ENCODE results near the gene CEPT1. TPM values are rescaled to one million over a fixed set of nuclear protein-coding genes. Genes with fewer than 3 reads are reported as not detected.

CEPT1 gene
- total RNA-seq, 3 donors from 2014 or later (not counting 1 experiment from before 2014, with no cell fraction given): 35.4 to 49.5 (median 40.9) TPM

- intact Hi-C loops (cut with micrococcal nuclease): loop anchor here (1.0 to 5.0 kb wide), 3 partner anchors 112 to 350 kb away; partner anchors contain the start of gene CD53
- H3K4me1 ChIP-seq (ENCODE audit: control insufficient read depth, insufficient read depth, low read length): peaks cover 87% of the 10 kb centered on the region
- H3K27ac ChIP-seq (ENCODE audit: low read length): peak overlapping the region; percentile 80
- Mint-ChIP-seq H3K36me3 (no peaks in the 10 kb centered on the region), H3K27ac (peak overlapping the region; percentile 94 to 95), H3K4me1 (peaks cover 90 to 93% of the 10 kb centered on the region in 2 donors), H3K27me3 (ENCODE audit: low read depth in 2 of 2) (no peaks in the 10 kb centered on the region), H3K4me3 (peak overlapping the region; percentile 86), H3K9me3 (no peaks in the 10 kb centered on the region)
- no peaks in the 10 kb centered on the region for H3K36me3 ChIP-seq (ENCODE audit: control insufficient read depth, insufficient read depth, low read length)
- peak; percentile 29 to 67 (median 60) for ATAC-seq
- TF ChIP-seq CTCF (IDR thresholded peaks at IDR 0.05): peak; percentile 89
- no peaks in the 10 kb centered on the region for H3K27me3 ChIP-seq (ENCODE audit: control insufficient read depth, insufficient read depth, low read length)
- peak overlapping the region; percentile 0 for H3K4me3 ChIP-seq (ENCODE audit: low read length)
- peak; percentile 76 to 90 for DNase-seq
- WGBS (ENCODE audit: insufficient coverage): 25% methylated on average over 9 of the region's 10 CpGs
- no peaks in the 10 kb centered on the region for H3K9me3 ChIP-seq (ENCODE audit: control insufficient read depth, insufficient read depth, low read length)
These were observed 82.5 kb downstream of the CEPT1 start for GRCh38 chr1:111222308-111223125.

- peak in 1 of 2 donors; percentile 25 for DNase-seq
These were observed 83.2 kb downstream of the CEPT1 start for GRCh38 chr1:111223126-111223685.

GRCh38 chr1:111225091-111225490 lies 85.1 kb downstream of the CEPT1 start:
- Histone ChIP-seq H3K4me1 (ENCODE audit: control insufficient read depth, insufficient read depth, low read length) (peaks cover 78% of the 10 kb centered on the region), H3K9me3 (ENCODE audit: control insufficient read depth, insufficient read depth, low read length) (no peaks in the 10 kb centered on the region), H3K27ac (ENCODE audit: low read length) (peak overlapping the region; percentile 63), H3K36me3 (ENCODE audit: control insufficient read depth, insufficient read depth, low read length) (no peaks in the 10 kb centered on the region), H3K4me3 (ENCODE audit: low read length) (no peak overlapping the region), H3K27me3 (ENCODE audit: control insufficient read depth, insufficient read depth, low read length) (no peaks in the 10 kb centered on the region)
- Mint-ChIP-seq H3K27ac (peak overlapping the region; percentile 88 to 95), H3K4me1 (peaks cover 77 to 84% of the 10 kb centered on the region in 2 donors), H3K27me3 (ENCODE audit: low read depth in 2 of 2) (no peaks in the 10 kb centered on the region), H3K9me3 (peaks cover 0 to 3% of the 10 kb centered on the region in 2 donors), H3K36me3 (no peaks in the 10 kb centered on the region), H3K4me3 (peak overlapping the region; percentile 81)
- no peak for TF ChIP-seq CTCF (IDR thresholded peaks at IDR 0.05)
- intact Hi-C loops (cut with micrococcal nuclease): loop anchor here (5.0 kb wide), 1 partner anchor 33 kb away; no protein-coding TSS in a partner anchor
- DNase-seq: no peak
- ATAC-seq: no peak

More at GRCh38 chr1:111223126-111223685, 83.2 kb downstream of the CEPT1 start:
- Mint-ChIP-seq H3K9me3 (no peaks in the 10 kb centered on the region), H3K27ac (peak overlapping the region; percentile 94 to 95), H3K4me3 (peak overlapping the region; percentile 86), H3K4me1 (peaks cover 90 to 93% of the 10 kb centered on the region in 2 donors), H3K27me3 (ENCODE audit: low read depth in 2 of 2) (no peaks in the 10 kb centered on the region), H3K36me3 (no peaks in the 10 kb centered on the region)
- Histone ChIP-seq H3K27me3 (ENCODE audit: control insufficient read depth, insufficient read depth, low read length) (no peaks in the 10 kb centered on the region), H3K4me3 (ENCODE audit: low read length) (no peak overlapping the region), H3K4me1 (ENCODE audit: control insufficient read depth, insufficient read depth, low read length) (peaks cover 86% of the 10 kb centered on the region), H3K9me3 (ENCODE audit: control insufficient read depth, insufficient read depth, low read length) (no peaks in the 10 kb centered on the region), H3K36me3 (ENCODE audit: control insufficient read depth, insufficient read depth, low read length) (no peaks in the 10 kb centered on the region), H3K27ac (ENCODE audit: low read length) (peak overlapping the region; percentile 80)
- no peak for ATAC-seq
- peak; percentile 8 for TF ChIP-seq CTCF (IDR thresholded peaks at IDR 0.05)
- intact Hi-C loops (cut with micrococcal nuclease): loop anchor here (1.0 to 5.0 kb wide), 3 partner anchors 111 to 351 kb away; partner anchors contain the start of gene CD53
- WGBS (ENCODE audit: insufficient coverage): 76% methylated on average over 6 of the region's 6 CpGs

All from natural killer cell (primary cell).